Measurements from ENCODE around the gene BST2.

- TF ChIP-seq CTCF (conservative IDR thresholded peaks at IDR 0.05; ENCODE audit: low read depth, low read length) (no peak), POLR2A (IDR thresholded peaks at IDR 0.05; ENCODE audit: low read depth, low read length) (no peak)
These were observed 52.0 kb downstream of the BST2 start for GRCh38 chr19:17353386-17353785.

All from IMR-90 (cell line).